Measurements from ENCODE around the gene RSPH6A. TPM values are rescaled to one million over a fixed set of nuclear protein-coding genes. Genes with fewer than 3 reads are reported as not detected.

The RSPH6A gene
- total and polyA plus RNA-seq, 2 of the 13 experiments (the other 11 are each of a cell fraction or from before 2014, with no cell fraction given): 0.07 TPM; not detected in 1

GRCh38 chr19:45804959-45805230 lies 10.2 kb downstream of the RSPH6A start:
- H3K79me2 ChIP-seq (ENCODE audit: insufficient read depth, low read length): no peaks in the 10 kb centered on the region
- CTCF ChIA-PET (ENCODE audit: low intra/inter-chr PET ratio, low total read pairs): no interaction called here
- H3K4me3 ChIP-seq (replicated peaks in 1 of 3; ENCODE audit: insufficient read depth in 1 of 3, low read depth in 2 of 3, low read length in 3 of 3): no peak overlapping the region
- no peak overlapping the region for H3K4me2 ChIP-seq (ENCODE audit: low read depth, low read length)
- H3K27me3 ChIP-seq (ENCODE audit: control insufficient read depth in 1 of 2, insufficient read depth in 2 of 2, low read length in 2 of 2): peaks cover 1 to 16% of the 10 kb centered on the region in 2 experiments; a peak in 3 of 5 replicates
- POLR2A ChIA-PET: no interaction called here
- ATAC-seq (no peak), FAIRE-seq (no peak), DNase-seq (ENCODE audit: low spot score) (no peak)
- intact Hi-C loops (cut with micrococcal nuclease; ENCODE audit: unreplicated experiment): no loop called here
- H3K9ac ChIP-seq (ENCODE audit: insufficient read depth, low read depth, low read length): no peak overlapping the region
- WGBS (ENCODE audit: low lambda C conversion rate): 41% methylated on average over 8 of the region's 8 CpGs
- BruUV-seq (replicated peaks): no TSS peak
- no peak overlapping the region for H3K27ac ChIP-seq (ENCODE audit: extremely low read length, insufficient read depth, low read length)
- H3K9me3 ChIP-seq (ENCODE audit: low read length): no peaks in the 10 kb centered on the region
- peaks cover 21% of the 10 kb centered on the region for H3K4me1 ChIP-seq (ENCODE audit: insufficient read depth, low read length)
- in situ Hi-C loops (cut with HindIII; ENCODE audit: extremely low pct_ligation_motif_present, low pct_unique_long_range_greater_than_20kb): no loop called here
- no peak overlapping the region for H2AFZ ChIP-seq (ENCODE audit: low read length)
- no peaks in the 10 kb centered on the region for H3K36me3 ChIP-seq (replicated peaks in 1 of 2; ENCODE audit: control insufficient read depth in 1 of 2, insufficient read depth in 2 of 2, low read length in 2 of 2)
- no peaks in the 10 kb centered on the region for H4K20me1 ChIP-seq (ENCODE audit: insufficient read depth, low read length)
- no peak for TF ChIP-seq PRDM10 (CRISPR knock-in tag; IDR thresholded peaks at IDR 0.05; ENCODE audit: low read depth)
- TF ChIP-seq FOXP4 (CRISPR knock-in tag; IDR thresholded peaks at IDR 0.05): no peak
- TF ChIP-seq ZNF343 (CRISPR knock-in tag; IDR thresholded peaks at IDR 0.05): no peak
- TF ChIP-seq MAX (IDR thresholded peaks at IDR 0.05): no peak
- TF ChIP-seq KIAA2018 (CRISPR knock-in tag; IDR thresholded peaks at IDR 0.05; ENCODE audit: borderline replicate concordance): no peak
- TF ChIP-seq KMT2A (CRISPR knock-in tag; IDR thresholded peaks at IDR 0.05): no peak
- TF ChIP-seq ZNF75D (CRISPR knock-in tag; IDR thresholded peaks at IDR 0.05; ENCODE audit: borderline replicate concordance): no peak
- no peak for TF ChIP-seq LRRFIP1 (CRISPR knock-in tag; conservative IDR thresholded peaks at IDR 0.05)

Data from HepG2 (cell line).